HL-60/S4 treated with retinoic acid at 250 ng/mL for 4 days and 3 days (cell line): ENCODE measurements around the gene ATP2A2.
"Not testable (repeated sequence)": the region's sequence is repeated elsewhere in the genome, so short reads cannot be mapped to it uniquely, and the experiment has no call there.

ENCODE experiments used
- in situ Hi-C: fragments of 300-500 bp; cut with MboI; formaldehyde crosslinking; loops from 2 replicates; pipeline ENCODE4 v1.7.0; 2022; ENCODE audit warnings: low sequenced_read_pairs

ATP2A2 gene

GRCh38 chr12:110365489-110366320 is 84.7 kb downstream of the ATP2A2 start:
- in situ Hi-C loops = no loop called here

GRCh38 chr12:110366321-110367142 is 85.5 kb downstream of the ATP2A2 start:
- in situ Hi-C loops = no loop called here

- in situ Hi-C loops = no loop called here
Observed at GRCh38 chr12:110367181-110367864, 86.3 kb downstream of the ATP2A2 start.

- in situ Hi-C loops = no loop called here
Observed at GRCh38 chr12:110369992-110370391, 88.9 kb downstream of the ATP2A2 start.

- in situ Hi-C loops = no loop called here
Observed at GRCh38 chr12:110370732-110371231, 89.7 kb downstream of the ATP2A2 start.

- in situ Hi-C loops = no loop called here
Observed at GRCh38 chr12:110371408-110372055, 90.5 kb downstream of the ATP2A2 start.

- in situ Hi-C loops = no loop called here
Observed at GRCh38 chr12:110372056-110372425, 91.0 kb downstream of the ATP2A2 start.

GRCh38 chr12:110373025-110373424 is 92.0 kb downstream of the ATP2A2 start:
- in situ Hi-C loops = no loop called here

GRCh38 chr12:110373425-110373824 is 92.4 kb downstream of the ATP2A2 start:
- in situ Hi-C loops = no loop called here

GRCh38 chr12:110373962-110374611 is 93.0 kb downstream of the ATP2A2 start:
- in situ Hi-C loops = no loop called here

GRCh38 chr12:110378131-110378790 is 97.2 kb downstream of the ATP2A2 start:
- in situ Hi-C loops = not testable (repeated sequence)

- in situ Hi-C loops = no loop called here
Observed at GRCh38 chr12:110379197-110379596, 98.2 kb downstream of the ATP2A2 start.

- in situ Hi-C loops = no loop called here
Observed at GRCh38 chr12:110379631-110380030, 98.6 kb downstream of the ATP2A2 start.

- in situ Hi-C loops = no loop called here
Observed at GRCh38 chr12:110382683-110383082, 101.6 kb downstream of the ATP2A2 start.
